ENCODE measurements around the gene CES2.

DNA sequence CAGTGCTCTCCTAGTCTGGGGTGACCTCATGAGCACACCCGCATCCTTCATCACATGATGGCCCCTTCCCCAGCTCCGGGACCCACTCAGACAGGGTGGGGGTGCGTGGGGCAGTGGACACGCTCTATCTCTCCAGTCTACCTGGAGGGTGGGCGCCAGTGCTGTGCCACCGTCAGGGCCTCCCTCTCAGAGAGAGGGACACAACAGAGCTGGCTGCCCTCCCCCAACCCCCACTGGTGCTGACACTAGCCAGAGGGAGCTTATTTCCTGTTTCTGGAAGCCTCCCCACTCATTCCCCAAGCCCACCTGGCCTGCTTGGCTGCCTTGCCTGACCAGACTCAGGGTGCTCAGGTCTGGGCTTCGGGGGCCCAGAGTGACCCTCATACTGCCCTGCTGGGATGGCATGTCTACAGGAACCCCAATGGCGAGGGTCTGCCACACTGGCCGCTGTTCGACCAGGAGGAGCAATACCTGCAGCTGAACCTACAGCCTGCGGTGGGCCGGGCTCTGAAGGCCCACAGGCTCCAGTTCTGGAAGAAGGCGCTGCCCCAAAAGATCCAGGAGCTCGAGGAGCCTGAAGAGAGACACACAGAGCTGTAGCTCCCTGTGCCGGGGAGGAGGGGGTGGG lies 8.2 kb downstream of the CES2 start:
- TF ChIP-seq, protein P1, sequence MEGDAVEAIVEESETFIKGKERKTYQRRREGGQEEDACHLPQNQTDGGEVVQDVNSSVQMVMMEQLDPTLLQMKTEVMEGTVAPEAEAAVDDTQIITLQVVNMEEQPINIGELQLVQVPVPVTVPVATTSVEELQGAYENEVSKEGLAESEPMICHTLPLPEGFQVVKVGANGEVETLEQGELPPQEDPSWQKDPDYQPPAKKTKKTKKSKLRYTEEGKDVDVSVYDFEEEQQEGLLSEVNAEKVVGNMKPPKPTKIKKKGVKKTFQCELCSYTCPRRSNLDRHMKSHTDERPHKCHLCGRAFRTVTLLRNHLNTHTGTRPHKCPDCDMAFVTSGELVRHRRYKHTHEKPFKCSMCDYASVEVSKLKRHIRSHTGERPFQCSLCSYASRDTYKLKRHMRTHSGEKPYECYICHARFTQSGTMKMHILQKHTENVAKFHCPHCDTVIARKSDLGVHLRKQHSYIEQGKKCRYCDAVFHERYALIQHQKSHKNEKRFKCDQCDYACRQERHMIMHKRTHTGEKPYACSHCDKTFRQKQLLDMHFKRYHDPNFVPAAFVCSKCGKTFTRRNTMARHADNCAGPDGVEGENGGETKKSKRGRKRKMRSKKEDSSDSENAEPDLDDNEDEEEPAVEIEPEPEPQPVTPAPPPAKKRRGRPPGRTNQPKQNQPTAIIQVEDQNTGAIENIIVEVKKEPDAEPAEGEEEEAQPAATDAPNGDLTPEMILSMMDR (IDR thresholded peaks at IDR 0.05) = no peak
- TF ChIP-seq POLR2A (IDR thresholded peaks at IDR 0.05) = no peak

All from thyroid gland (tissue), 4 donors.